NCI-H524 (cell line): ENCODE data around the gene SMAD6.

ENCODE experiments used
- DNase-seq, 2 experiments: peaks; one replicate each; lab custom pipeline; 2025; lab: John Stamatoyannopoulos, UW

SMAD6 gene

GRCh38 chr15:66775127-66776105 is 73.4 kb downstream of the SMAD6 start:
- no peak for DNase-seq

- DNase-seq, result no peak
Observed at GRCh38 chr15:66777054-66777453, 75.0 kb downstream of the SMAD6 start.

DNA sequence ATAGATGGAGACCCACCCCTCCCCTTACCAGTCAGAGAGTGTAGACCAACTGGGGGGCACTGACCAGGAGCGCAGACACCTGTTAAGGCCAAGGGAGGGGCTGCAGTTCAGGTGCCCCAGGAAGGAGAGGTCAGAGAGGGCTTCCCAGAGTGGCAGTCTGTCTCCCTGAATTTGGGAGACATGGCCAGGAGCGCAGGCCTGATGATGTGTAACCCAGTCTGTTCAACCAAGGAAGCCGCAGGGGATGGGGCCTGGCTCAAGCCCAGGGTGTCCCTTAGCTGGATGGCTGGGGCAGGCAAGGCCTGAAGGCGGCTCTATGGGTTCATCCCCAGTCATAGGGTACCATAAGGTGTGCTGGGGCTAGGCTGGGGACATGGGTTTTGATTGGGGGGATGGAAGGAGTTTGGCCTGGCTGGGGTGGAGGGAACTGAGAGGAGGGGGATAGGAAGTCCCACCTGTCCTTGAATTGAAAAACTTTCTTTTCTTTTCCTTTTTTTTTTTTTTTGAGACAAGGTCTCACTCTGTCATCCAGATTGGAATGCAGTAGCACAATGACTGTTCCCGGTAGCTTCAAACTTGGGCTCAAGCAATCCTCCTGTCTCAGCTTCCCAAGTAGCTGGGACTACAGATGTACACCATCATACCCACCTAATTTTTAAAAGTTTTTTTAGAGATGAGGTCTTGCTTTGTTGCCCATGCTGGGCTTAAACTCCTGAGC is 75.7 kb downstream of the SMAD6 start:
- DNase-seq, result no peak

DNA sequence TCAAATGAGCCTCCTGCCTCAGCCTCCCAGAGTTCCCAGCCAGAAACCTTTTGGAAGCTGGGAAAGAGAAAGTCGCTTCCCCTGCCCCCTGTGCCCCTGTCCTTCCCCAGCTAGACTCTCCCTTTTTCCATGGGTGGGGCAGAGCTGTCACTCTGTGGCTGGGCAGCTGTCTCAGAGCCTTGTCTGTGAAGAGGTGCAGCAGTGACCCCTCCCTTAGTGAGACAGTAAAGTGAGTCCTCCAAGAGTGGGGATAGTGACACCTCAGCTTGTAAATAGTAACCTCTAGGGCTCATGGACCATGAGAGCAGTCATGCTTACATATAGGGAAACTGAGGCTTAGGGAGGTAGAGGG is 76.3 kb downstream of the SMAD6 start:
- no peak for DNase-seq

DNA sequence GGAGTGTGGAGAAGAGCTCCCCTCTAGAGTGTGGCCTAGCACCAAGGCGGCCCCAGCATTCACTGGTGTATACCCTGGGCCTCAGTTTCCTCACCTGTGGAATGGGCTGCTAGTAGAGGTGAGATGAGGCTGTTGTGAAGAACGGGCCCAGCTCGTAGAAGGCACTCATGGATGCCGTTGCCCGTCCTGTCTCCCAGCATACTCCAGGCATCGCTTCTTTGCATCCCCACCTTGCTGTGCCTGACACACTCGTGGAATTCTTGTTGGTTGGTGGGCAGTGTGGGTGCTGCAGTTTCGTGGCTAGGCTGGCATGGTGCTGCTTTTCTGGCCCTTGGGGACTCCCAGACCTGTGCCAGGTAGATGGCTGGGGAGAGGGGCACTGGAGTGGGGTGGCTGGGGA is 76.7 kb downstream of the SMAD6 start:
- DNase-seq, result no peak

- no peak for DNase-seq
Observed at GRCh38 chr15:66779331-66780009, 77.4 kb downstream of the SMAD6 start.

DNA sequence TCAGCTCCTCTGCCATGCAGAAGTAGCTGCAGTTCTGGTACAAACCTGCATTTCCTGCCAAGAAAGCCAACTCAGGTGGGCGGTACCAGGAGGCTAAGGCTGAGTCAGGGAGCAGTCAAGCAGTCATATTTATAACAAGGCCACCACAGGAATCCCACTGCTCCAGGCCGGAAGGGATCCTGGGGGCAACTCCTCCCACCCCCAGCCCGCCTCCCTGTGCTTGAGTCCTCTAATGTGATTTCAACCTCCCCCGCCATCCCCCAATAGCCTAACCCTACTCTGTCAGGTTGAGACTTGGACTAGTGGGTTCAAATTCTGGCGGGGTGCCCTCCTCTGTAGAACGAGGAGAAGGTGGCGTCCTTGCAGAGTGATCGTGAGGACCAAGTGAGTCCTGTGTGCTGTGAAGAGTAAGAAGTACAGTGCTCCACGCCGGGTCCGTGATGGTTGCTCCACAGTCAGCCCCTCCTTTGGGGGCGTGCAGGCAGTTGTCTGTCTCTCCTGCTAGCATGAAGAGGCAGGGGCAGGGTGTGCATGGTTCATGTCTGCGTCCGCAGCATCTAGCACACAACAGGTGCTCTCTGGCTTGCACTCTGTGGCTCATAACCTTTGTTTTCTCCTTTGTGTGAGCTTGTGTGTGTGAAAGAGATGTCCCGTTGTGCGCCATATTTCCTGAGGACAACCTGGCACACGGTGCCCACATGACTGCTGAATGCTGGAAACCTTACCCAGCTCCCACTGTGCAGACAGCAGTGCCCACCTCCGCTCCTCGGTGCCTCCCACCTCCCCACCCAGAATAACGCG is 78.3 kb downstream of the SMAD6 start:
- DNase-seq, result no peak

GRCh38 chr15:66780973-66781718 is 79.1 kb downstream of the SMAD6 start:
- DNase-seq, result no peak

DNA sequence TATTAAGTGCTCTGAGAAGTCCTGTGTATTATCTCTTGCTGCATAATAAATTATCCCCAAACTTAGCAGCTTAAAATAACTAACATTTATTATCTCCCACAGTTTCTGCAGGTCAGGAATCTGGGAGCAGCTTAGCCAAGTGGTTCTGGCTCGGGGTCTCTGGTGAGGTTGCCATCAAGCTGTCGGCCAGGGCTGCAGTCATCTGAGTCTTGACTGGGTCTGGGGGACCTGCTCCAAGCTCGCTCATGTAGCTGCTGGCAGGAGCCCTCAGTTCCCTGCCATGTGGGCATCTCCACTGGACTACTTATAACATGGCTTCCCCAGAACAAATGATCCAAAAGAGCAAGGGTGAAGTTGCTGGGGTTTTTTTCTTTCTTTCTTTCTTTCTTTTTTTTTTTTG is 80.7 kb downstream of the SMAD6 start:
- no peak for DNase-seq

DNA sequence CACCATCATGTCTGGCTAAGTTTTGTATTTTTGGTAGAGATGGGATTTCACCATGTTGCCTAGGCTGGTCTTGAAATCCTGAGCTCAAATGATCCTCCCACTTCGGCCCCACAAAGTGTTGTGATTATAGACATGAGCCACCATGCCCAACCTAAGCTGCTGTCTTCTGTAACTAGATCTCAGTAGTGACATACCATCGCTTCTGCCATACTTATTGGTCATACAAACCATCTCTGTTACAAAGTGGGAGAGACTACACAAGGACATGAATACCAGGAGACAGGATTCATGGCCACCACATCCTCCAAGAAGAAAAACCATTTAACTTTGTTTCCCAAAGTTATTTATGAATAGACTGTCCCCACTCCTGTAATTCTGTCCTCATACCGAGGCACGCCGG is 81.3 kb downstream of the SMAD6 start:
- no peak for DNase-seq

DNA sequence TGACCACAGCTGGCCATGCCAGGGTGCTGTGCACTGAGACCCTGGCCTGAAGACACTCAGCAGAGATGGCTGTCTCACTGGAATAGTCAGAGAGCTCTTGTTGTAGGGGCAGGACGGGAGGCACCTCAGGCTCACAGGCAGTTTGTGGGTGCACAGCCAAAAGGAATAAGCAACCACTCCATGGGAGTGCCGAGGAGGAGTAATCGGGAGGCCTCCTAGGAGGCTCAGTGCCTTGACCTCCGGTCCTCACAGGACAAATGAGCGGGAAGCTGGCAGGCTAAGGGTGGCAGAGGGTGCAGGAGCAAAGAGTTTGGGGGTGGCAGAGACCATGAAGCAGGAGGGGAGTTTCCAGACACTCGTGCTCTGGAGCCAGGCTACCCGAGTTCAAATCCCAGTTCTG is 81.7 kb downstream of the SMAD6 start:
- DNase-seq, result no peak

DNA sequence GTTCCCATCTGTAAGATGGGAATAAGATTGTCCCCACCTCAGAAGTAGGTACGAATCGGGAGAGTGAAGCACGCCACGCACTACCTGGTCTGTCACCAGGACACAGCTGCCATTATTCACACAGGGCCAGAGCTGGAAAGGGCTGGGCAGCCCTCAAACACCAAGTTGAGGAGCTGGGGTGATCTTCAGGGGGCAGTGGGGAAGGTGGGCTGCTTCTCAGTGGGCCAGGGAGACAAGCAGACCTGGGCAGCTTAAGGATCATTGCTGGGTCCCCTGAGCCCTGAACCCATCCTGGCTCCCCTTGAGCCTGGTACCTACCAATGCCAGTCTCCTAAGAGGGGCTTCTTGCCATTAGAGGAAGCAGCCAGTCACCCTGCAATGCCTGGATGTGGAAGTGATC is 82.1 kb downstream of the SMAD6 start:
- no peak for DNase-seq

DNA sequence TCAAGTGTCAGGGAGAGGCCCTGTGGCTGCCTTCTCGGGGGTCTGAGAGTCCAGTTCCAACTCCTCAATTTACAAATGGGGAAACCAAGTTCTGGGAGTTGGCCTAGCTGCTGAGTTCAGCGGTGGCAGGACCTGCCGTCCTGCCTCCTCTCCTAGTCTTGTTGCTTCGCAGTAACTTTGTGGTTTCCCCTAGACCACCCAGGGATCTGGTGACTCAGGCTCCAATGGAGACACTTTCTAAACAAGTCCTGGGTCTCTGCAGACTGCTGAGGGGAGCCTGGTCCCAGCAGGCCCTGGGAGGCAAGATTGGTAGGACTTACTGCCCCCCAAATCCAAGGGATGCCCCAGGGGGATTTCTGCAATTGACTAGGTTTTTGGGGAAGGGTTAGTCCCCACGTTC is 83.6 kb downstream of the SMAD6 start:
- no peak for DNase-seq

- no peak for DNase-seq
Observed at GRCh38 chr15:66786222-66786621, 84.2 kb downstream of the SMAD6 start.

GRCh38 chr15:66786708-66787488 is 84.9 kb downstream of the SMAD6 start:
- DNase-seq, result no peak

- no peak for DNase-seq
Observed at GRCh38 chr15:66787489-66787871, 85.4 kb downstream of the SMAD6 start.

GRCh38 chr15:66788024-66788423 is 86.0 kb downstream of the SMAD6 start:
- no peak for DNase-seq

DNA sequence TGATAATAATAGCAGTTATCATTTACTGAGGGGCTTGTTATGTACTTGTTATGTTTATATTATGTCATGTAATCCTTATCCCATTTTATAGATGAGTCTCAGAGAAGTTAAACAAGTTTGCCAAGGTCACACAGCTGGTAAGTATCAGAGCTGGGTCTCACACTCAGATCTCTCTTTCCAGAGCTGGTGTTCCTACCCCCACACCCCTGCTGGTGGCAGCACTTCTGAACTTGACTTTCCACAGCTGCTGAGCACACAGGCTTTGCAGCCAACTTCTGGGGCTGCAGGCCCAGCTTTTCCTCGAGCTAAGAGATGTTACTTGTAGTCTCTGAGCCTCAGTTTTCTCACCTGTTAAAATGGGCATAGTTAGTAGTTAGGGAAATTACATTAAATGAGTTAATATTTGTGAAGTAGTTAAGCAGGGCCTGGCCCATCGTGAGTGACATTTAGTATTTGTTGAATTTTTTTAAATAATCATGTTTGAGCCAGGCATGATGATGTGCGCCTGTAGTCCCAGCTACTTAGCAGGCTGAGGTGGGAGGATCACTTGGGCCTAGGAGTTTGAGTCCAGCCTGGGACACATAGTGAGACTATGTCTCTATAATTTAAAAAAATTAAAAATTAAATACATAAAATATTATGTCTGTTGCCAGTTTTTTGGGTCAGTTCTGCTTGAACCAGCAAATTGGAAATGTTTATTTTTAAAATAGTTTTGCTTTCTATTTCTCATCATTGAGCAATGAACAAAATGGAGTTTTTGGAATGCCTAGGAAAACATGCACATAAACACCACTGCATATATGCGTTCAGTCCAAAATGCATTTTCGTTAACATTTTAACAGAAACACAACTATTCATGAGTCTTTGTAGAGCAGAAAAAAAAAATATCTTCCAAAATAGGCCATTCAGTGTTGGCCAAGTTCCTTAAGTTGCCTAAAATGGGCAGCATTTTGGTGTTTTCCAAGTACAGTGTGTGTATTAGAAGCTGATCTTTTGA is 87.3 kb downstream of the SMAD6 start:
- DNase-seq, result peak in 1 of 2 experiments; percentile 31

GRCh38 chr15:66795851-66796250 is 93.8 kb downstream of the SMAD6 start:
- no peak for DNase-seq
